GM12878 (cell line): ENCODE data around the gene RABL3. TPM values are rescaled to one million over a fixed set of nuclear protein-coding genes. Genes with fewer than 3 reads are reported as not detected.

Experiments used
- ATAC-seq: fragments of 200-7000 bp; cut with Tn5 transposase; 3 replicates; pipeline ENCODE4 v1.9.1; 2020; ENCODE audit warnings: mild to moderate bottlenecking, moderate library complexity
- BruUV-seq: library from RNA; stranded (reverse); fragments of 400-500 nt; replicated peaks from 2 replicates; lab custom pipeline; 2021; lab: Mats Ljungman, UMichigan
- CTCF ChIA-PET: fragments of 300-600 bp; sonication (Branson Sonifier 250); formaldehyde crosslinking; extraction: SDS; loops from one replicate; lab custom pipeline; 2021; ENCODE audit warnings: inconsistent platforms; lab: Yijun Ruan, JAX
- POLR2A ChIA-PET: fragments of 350-600 bp; formaldehyde crosslinking; extraction: SDS; loops from one replicate; lab custom pipeline; 2021; ENCODE audit warnings: inconsistent platforms; lab: Charles Lee
- RAD21 ChIA-PET: fragments of 300-600 bp; sonication (Branson Sonifier 250); formaldehyde crosslinking; loops from one replicate; lab custom pipeline; 2023; ENCODE audit warnings: antibody characterized with exemption; ENCODE audit not compliant: unreplicated experiment; lab: Charles Lee
- SMC1A ChIA-PET: fragments of 300-600 bp; sonication (Branson Sonifier 250); formaldehyde crosslinking; loops from one replicate; lab custom pipeline; 2023; ENCODE audit not compliant: unreplicated experiment, uncharacterized antibody; lab: Charles Lee
- DNase-seq: peaks from one replicate; pipeline ENCODE4 v3.0.0-alpha.2; 2011; ENCODE audit warnings: low read depth, low spot score
- FAIRE-seq: peaks from 3 replicates; lab custom pipeline; 2011; peaks lifted over from hg19 to GRCh38; lab: Jason Lieb, UNC
- H2AFZ ChIP-seq: 2 replicates; pipeline ENCODE4 v1.6.0; 2011; ENCODE audit warnings: low read depth, low read length, control low read depth; ENCODE audit not compliant: control insufficient read depth
- H3K27ac ChIP-seq: 2 replicates; pipeline ENCODE4 v1.5.1; 2011; ENCODE audit warnings: control low read depth; ENCODE audit not compliant: control insufficient read depth, insufficient read depth
- H3K27me3 ChIP-seq, 2 experiments: replicated peaks in 1 of 2; 2 replicates each; pipeline versions ENCODE4 v1.6.0 to v1.6.1; 2011; ENCODE audit warnings: low read length in 1 of 2; ENCODE audit not compliant: control insufficient read depth in 2 of 2, insufficient read depth in 2 of 2
- H3K36me3 ChIP-seq, 2 experiments: 2 replicates each; pipeline ENCODE4 v1.5.1; 2011; ENCODE audit warnings: low read length in 1 of 2; ENCODE audit not compliant: control insufficient read depth in 2 of 2, insufficient read depth in 2 of 2
- H3K4me1 ChIP-seq: 2 replicates; pipeline ENCODE4 v1.6.1; 2011; ENCODE audit warnings: mild to moderate bottlenecking, low read length, moderate library complexity, mixed read lengths; ENCODE audit not compliant: control insufficient read depth, insufficient read depth
- H3K4me2 ChIP-seq: 2 replicates; pipeline ENCODE4 v1.6.0; 2011; ENCODE audit warnings: control low read depth; ENCODE audit not compliant: control insufficient read depth, insufficient read depth
- H3K4me3 ChIP-seq: fragments of 200-600 bp; sonication (generic); 2 replicates; pipeline ENCODE4 v1.5.1; 2016
- H3K79me2 ChIP-seq: 2 replicates; pipeline ENCODE4 v1.6.0; 2011; ENCODE audit warnings: low read length; ENCODE audit not compliant: control insufficient read depth, insufficient read depth
- H3K9ac ChIP-seq: 2 replicates; pipeline ENCODE4 v1.8.0; 2011; ENCODE audit warnings: low read length, control low read depth, mixed read lengths; ENCODE audit not compliant: control insufficient read depth, insufficient read depth
- H3K9me3 ChIP-seq: replicated peaks from 3 replicates; pipeline ENCODE4 v1.5.1; 2011; ENCODE audit warnings: mild to moderate bottlenecking, low read length; ENCODE audit not compliant: control insufficient read depth, insufficient read depth
- H4K20me1 ChIP-seq: 2 replicates; pipeline ENCODE4 v1.6.0; 2011; ENCODE audit not compliant: control insufficient read depth, insufficient read depth
- BHLHE40 ChIP-seq, 2 experiments: fragments of 450-650 bp in 1 of 2; IDR thresholded peaks; 2 replicates each; pipeline ENCODE4 v1.6.1; 2011 to 2017; ENCODE audit warnings: low read depth in 2 of 2, borderline replicate concordance in 1 of 2, improper control_type of control experiment in 1 of 2, low read length in 1 of 2, mild to moderate bottlenecking in 1 of 2
- CREM ChIP-seq: IDR thresholded peaks from 2 replicates; pipeline ENCODE4 v1.6.1; 2014; ENCODE audit warnings: antibody characterized with exemption, low read depth
- DPF2 ChIP-seq: fragments of 450-650 bp; IDR thresholded peaks from 2 replicates; pipeline ENCODE4 v1.6.1; 2017; ENCODE audit warnings: mild to moderate bottlenecking
- ETV6 ChIP-seq, 2 experiments: fragments of 450-650 bp in 1 of 2; IDR thresholded peaks in 1 of 2; conservative IDR thresholded peaks in 1 of 2; 2 replicates each; pipeline ENCODE4 v1.6.1; 2014; ENCODE audit warnings: antibody characterized with exemption in 1 of 2, borderline replicate concordance in 1 of 2, low read depth in 1 of 2, mild to moderate bottlenecking in 1 of 2, moderate library complexity in 1 of 2
- MEF2A ChIP-seq: IDR thresholded peaks from 2 replicates; pipeline ENCODE4 v1.6.1; 2011; ENCODE audit warnings: low read depth, mild to moderate bottlenecking, low read length, moderate library complexity; ENCODE audit not compliant: insufficient read depth
- NBN ChIP-seq: fragments of 450-650 bp; IDR thresholded peaks from 2 replicates; pipeline ENCODE4 v1.6.1; 2016
- NFIC ChIP-seq: IDR thresholded peaks from 2 replicates; pipeline ENCODE4 v1.6.1; 2012; ENCODE audit warnings: low read depth, mild to moderate bottlenecking, inconsistent platforms, low read length, moderate library complexity
- POU2F2 ChIP-seq: IDR thresholded peaks from 3 replicates; pipeline ENCODE4 v1.6.1; 2011; ENCODE audit warnings: low read depth, mild to moderate bottlenecking, low read length, borderline replicate concordance
- RB1 ChIP-seq: fragments of 450-650 bp; formaldehyde crosslinking; IDR thresholded peaks from 2 replicates; pipeline ENCODE4 v1.6.1; 2017; ENCODE audit warnings: mild to moderate bottlenecking, borderline replicate concordance
- RBBP5 ChIP-seq: fragments of 200-600 bp; sonication (generic); conservative IDR thresholded peaks from 2 replicates; pipeline ENCODE4 v1.6.1; 2016
- SIX5 ChIP-seq: IDR thresholded peaks from 2 replicates; pipeline ENCODE4 v1.6.1; 2011; ENCODE audit warnings: mild to moderate bottlenecking, low read depth, low read length, moderate library complexity; ENCODE audit not compliant: severe bottlenecking
- SMC3 ChIP-seq: IDR thresholded peaks from 2 replicates; pipeline ENCODE4 v1.6.1; 2011; ENCODE audit warnings: low read length, improper control_type of control experiment, borderline replicate concordance
- SPI1 ChIP-seq: IDR thresholded peaks from 2 replicates; pipeline ENCODE4 v1.6.1; 2011; ENCODE audit warnings: low read depth, mild to moderate bottlenecking, low read length, moderate library complexity, borderline replicate concordance; ENCODE audit not compliant: insufficient read depth
- WRNIP1 ChIP-seq: IDR thresholded peaks from 2 replicates; pipeline ENCODE4 v1.6.1; 2011; ENCODE audit warnings: low read depth, low read length, improper control_type of control experiment, borderline replicate concordance
- WGBS: methylation state at CpG from one replicate; pipeline ENCODE4 v1.1.6; 2016; ENCODE audit warnings: low lambda C conversion rate; ENCODE audit not compliant: insufficient replicate concordance, insufficient coverage; ENCODE audit errors: missing lambda C conversion rate; 5-methylcytosine and 5-hydroxymethylcytosine counted together
- in situ Hi-C: fragments of 300-500 bp; cut with MboI; formaldehyde crosslinking; loops from 9 replicates; pipeline ENCODE4 v1.14.3; 2018; ENCODE audit warnings: mixed read lengths
- intact Hi-C: fragments of 100-400 bp; cut with micrococcal nuclease; formaldehyde crosslinking; loops from one replicate; pipeline ENCODE4 v1.14.2; 2022; ENCODE audit not compliant: unreplicated experiment
- polyA plus RNA-seq, 11 experiments: library from polyadenylated mRNA; depleted of rRNA in 4 of 11; unstranded in 6 of 11; stranded (reverse) in 5 of 11; fragments of >200 nt; fragmentation: Nextera tagmentation in 4 of 11; fragmentation: Illumina TruSeq in 1 of 11; extraction: Ambion mirVana in 4 of 11; extraction: Trizol in 1 of 11; gene quantifications; 1 replicate in 1 of 11; 2 replicates in 10 of 11; pipeline versions ENCODE4 v1.2.1 to v1.2.3, GENCODE V29; 2011 to 2016; ENCODE audit warnings: inconsistent platforms in 2 of 11, missing spikeins in 2 of 11, low read depth in 1 of 11
- total RNA-seq, 4 experiments: library from RNA; depleted of rRNA in 3 of 4; stranded (reverse); fragments of >200 nt in 3 of 4; fragmentation: Illumina TruSeq in 1 of 4; extraction: Trizol in 1 of 4; gene quantifications; 2 replicates each; pipeline versions ENCODE4 v1.2.1 to v1.2.3, GENCODE V29; 2013 to 2021
- TF ChIP-seq, protein P1 (sequence below): fragments of 450-650 bp; formaldehyde crosslinking; IDR thresholded peaks from 2 replicates; pipeline ENCODE4 v1.4.0; 2022; ENCODE audit warnings: mild to moderate bottlenecking, moderate library complexity

RABL3 gene
- total and polyA plus RNA-seq, 10 of the 15 experiments (the other 5 are each of a cell fraction or from before 2014, with no cell fraction given) = 10.5 to 38.0 (median 25.2) TPM

DNA sequence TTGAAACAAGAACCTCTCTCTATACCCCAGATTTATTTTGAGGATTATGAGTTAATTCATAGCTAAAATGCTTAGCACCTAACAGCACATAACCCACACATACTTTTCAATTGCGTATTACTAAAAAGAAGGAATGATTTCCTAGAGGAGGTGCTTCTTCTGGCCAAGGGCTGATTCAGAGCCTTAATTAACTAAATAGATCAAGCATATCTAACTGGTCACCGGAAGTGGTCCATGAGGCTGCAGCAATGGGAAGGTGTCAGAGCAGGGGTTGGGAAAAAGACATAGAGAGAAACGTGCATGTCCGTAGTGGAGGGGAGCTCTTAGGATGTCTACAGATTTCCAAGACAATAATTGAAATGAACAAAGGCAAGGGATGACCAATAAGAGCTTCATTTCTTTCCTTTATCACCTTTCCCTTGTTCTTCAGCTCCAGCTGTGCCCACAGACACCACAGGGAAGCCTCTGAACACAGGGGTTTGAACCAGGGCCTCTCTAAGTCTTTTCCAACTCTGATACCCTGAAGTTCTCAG, 60.7 kb downstream of the RABL3 start (continued):
- TF ChIP-seq BHLHE40 (IDR thresholded peaks at IDR 0.05; ENCODE audit: borderline replicate concordance in 1 of 2, low read depth in 2 of 2, low read length in 1 of 2) (no peak), DPF2 (no peak), RBBP5 (no peak), ETV6 (conservative IDR thresholded peaks at IDR 0.05 in 1 of 2, IDR thresholded peaks at IDR 0.05 in 1 of 2; ENCODE audit: borderline replicate concordance in 1 of 2, low read depth in 1 of 2) (no peak), NBN (no peak), RB1 (no peak)
- TF ChIP-seq, protein P1, sequence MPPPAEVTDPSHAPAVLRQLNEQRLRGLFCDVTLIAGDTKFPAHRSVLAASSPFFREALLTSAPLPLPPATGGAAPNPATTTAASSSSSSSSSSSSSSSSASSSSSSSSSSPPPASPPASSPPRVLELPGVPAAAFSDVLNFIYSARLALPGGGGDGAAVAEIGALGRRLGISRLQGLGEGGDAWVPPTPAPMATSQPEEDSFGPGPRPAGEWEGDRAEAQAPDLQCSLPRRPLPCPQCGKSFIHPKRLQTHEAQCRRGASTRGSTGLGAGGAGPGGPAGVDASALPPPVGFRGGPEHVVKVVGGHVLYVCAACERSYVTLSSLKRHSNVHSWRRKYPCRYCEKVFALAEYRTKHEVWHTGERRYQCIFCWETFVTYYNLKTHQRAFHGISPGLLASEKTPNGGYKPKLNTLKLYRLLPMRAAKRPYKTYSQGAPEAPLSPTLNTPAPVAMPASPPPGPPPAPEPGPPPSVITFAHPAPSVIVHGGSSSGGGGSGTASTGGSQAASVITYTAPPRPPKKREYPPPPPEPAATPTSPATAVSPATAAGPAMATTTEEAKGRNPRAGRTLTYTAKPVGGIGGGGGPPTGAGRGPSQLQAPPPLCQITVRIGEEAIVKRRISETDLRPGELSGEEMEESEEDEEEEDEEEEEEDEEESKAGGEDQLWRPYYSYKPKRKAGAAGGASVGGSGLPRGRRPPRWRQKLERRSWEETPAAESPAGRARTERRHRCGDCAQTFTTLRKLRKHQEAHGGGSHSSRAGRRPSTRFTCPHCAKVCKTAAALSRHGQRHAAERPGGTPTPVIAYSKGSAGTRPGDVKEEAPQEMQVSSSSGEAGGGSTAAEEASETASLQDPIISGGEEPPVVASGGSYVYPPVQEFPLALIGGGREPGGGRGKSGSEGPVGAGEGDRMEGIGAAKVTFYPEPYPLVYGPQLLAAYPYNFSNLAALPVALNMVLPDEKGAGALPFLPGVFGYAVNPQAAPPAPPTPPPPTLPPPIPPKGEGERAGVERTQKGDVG (CRISPR knock-in tag) = no peak

DNA sequence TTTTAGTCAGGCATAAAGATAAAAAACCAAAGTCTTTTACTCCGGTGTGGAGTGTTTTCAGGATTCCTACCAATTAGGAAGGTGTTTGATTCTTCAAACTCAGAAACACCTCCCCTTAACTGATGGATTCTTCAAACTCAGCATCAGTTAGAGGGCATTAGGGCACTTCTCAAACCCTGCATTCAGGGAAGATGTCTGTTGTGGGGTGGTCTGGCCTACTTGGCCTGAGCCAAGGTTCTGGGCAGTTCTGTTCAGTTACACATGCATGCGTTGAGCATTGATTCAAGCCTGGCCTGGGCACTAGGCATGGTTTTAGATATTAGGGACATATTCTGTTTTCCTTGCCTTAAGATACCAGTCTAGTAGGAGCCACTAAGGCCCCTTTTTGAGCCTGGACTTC, 61.3 kb downstream of the RABL3 start:
- SMC1A ChIA-PET = no interaction called here
- intact Hi-C loops = no loop called here
- no peak for ATAC-seq

More for the DNA sequence above, 61.3 kb downstream of the RABL3 start:
- POLR2A ChIA-PET = no interaction called here
- CTCF ChIA-PET = no interaction called here
- no peak for DNase-seq
- peaks cover 2% of the 10 kb centered on the region; the same call in 1 of the 3 replicates for H3K9me3 ChIP-seq
- whole genome bisulfite sequencing = 95% methylated on average over 2 of the region's 2 CpGs
- no peaks in the 10 kb centered on the region for H3K79me2 ChIP-seq
- in situ Hi-C loops = no loop called here
- peaks cover 12% of the 10 kb centered on the region; the same call in 1 of the 2 replicates for H3K4me1 ChIP-seq
- no peak overlapping the region for H3K4me3 ChIP-seq
- RAD21 ChIA-PET = no interaction called here
- no peaks in the 10 kb centered on the region for H4K20me1 ChIP-seq
- H3K27ac ChIP-seq = no peak overlapping the region
- H2AFZ ChIP-seq = no peak overlapping the region
- no TSS peak for BruUV-seq
- H3K27me3 ChIP-seq = no peaks in the 10 kb centered on the region
- H3K36me3 ChIP-seq = no peaks in the 10 kb centered on the region
- H3K4me2 ChIP-seq = no peak overlapping the region
- TF ChIP-seq NFIC (no peak), SMC3 (no peak), MEF2A (no peak), WRNIP1 (no peak), POU2F2 (no peak), SIX5 (no peak), CREM (no peak), SPI1 (no peak)
- H3K9ac ChIP-seq = no peak overlapping the region
- FAIRE-seq = no peak
